Measurements from ENCODE around the gene SCN11A. TPM values are rescaled to one million over a fixed set of nuclear protein-coding genes. Genes with fewer than 3 reads are reported as not detected.
A peak's percentile ranks its signal among the peaks of the same experiment; 100 is the strongest.

The SCN11A gene
- total RNA-seq, 2 donors from 2014 or later = 0.05 to 0.61 TPM

DNA sequence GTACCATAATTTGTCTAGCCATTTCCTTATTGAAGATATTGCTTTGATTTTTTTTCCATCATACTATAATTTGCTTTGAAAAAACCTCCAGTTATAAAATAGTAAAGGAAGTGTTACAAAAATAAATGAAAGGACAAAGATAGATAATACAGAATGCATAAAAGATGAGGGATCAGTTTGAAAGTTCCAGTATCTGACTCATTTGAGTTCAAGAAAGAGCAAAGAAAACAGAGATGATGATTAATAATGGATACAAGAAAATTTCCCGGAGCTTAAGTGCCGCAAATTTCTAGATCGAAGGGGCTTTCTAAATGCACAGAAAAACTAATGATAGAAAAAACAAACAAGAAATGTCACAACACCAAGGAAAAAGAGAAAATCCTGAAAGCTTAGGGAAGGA lies 4.4 kb upstream of the SCN11A start:
- Histone ChIP-seq H3K4me1 (no peaks in the 10 kb centered on the region), H3K27me3 (no peaks in the 10 kb centered on the region), H3K9me3 (no peaks in the 10 kb centered on the region), H3K27ac (no peak overlapping the region), H3K36me3 (no peaks in the 10 kb centered on the region), H3K4me3 (no peak overlapping the region), H3K9ac (ENCODE audit: low read depth in 2 of 2, low read length in 2 of 2) (no peak overlapping the region)
- no peak for DNase-seq
- TF ChIP-seq, protein P1, sequence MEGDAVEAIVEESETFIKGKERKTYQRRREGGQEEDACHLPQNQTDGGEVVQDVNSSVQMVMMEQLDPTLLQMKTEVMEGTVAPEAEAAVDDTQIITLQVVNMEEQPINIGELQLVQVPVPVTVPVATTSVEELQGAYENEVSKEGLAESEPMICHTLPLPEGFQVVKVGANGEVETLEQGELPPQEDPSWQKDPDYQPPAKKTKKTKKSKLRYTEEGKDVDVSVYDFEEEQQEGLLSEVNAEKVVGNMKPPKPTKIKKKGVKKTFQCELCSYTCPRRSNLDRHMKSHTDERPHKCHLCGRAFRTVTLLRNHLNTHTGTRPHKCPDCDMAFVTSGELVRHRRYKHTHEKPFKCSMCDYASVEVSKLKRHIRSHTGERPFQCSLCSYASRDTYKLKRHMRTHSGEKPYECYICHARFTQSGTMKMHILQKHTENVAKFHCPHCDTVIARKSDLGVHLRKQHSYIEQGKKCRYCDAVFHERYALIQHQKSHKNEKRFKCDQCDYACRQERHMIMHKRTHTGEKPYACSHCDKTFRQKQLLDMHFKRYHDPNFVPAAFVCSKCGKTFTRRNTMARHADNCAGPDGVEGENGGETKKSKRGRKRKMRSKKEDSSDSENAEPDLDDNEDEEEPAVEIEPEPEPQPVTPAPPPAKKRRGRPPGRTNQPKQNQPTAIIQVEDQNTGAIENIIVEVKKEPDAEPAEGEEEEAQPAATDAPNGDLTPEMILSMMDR (IDR thresholded peaks at IDR 0.05) = no peak
- intact Hi-C loops (cut with DNase I) = no loop called here

DNA sequence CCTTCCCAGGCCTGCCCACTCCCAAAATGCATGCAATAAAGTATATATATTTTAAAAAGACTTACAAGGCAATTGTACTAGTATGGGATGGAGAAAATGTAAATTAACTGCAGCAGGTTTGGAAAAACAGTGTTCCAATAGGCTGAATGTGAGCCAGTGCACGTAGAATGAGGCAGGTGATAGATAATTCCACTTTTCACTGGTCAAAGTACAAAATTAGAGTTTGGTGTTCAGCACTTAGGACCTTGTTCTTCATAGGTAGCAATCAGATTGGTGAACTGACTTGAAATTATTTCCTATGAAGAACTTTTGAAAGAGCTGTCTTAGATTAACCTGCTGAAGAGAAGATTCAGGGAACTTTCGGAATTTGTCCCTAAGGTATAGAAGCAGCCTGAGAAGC lies 2.0 kb upstream of the SCN11A start:
- Histone ChIP-seq H3K4me1 (no peaks in the 10 kb centered on the region), H3K9me3 (no peaks in the 10 kb centered on the region), H3K27ac (no peak overlapping the region), H3K4me3 (no peak overlapping the region), H3K27me3 (no peaks in the 10 kb centered on the region), H3K36me3 (no peaks in the 10 kb centered on the region), H3K9ac (ENCODE audit: low read depth in 2 of 2, low read length in 2 of 2) (no peak overlapping the region)
- no peak for DNase-seq
- TF ChIP-seq, protein P1 (IDR thresholded peaks at IDR 0.05) = no peak
- intact Hi-C loops (cut with DNase I) = no loop called here

DNA sequence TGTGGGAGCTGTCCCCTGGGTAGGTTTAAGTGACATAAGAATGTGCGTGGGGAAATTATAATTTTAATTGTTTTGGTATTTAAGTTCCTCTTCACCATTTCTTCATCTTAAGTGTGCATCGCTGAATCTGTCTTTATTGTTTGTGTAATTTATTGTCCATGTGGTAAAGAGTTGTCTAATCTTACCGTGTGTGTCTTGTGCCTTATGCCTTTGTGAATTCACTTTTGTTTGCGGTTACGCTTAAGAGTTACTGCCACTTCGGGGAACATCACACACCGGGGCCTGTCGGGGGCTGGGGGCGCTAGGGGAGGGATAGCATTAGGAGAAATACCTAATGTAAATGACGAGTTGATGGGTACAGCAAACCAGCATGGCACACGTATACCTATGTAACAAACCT lies 839 bp upstream of the SCN11A start:
- H3K36me3 ChIP-seq = no peaks in the 10 kb centered on the region
- peak overlapping the region; percentile 77 to 87 for H3K9ac ChIP-seq (ENCODE audit: low read depth in 2 of 2, low read length in 2 of 2)
- no peaks in the 10 kb centered on the region for H3K4me1 ChIP-seq
- H3K27me3 ChIP-seq = no peaks in the 10 kb centered on the region
- H3K27ac ChIP-seq = peak overlapping the region; percentile 81
- intact Hi-C loops (cut with DNase I) = no loop called here
- H3K9me3 ChIP-seq = no peaks in the 10 kb centered on the region
- peak overlapping the region; percentile 97 for H3K4me3 ChIP-seq
- TF ChIP-seq, protein P1 (IDR thresholded peaks at IDR 0.05) = no peak
- DNase-seq = no peak

DNA sequence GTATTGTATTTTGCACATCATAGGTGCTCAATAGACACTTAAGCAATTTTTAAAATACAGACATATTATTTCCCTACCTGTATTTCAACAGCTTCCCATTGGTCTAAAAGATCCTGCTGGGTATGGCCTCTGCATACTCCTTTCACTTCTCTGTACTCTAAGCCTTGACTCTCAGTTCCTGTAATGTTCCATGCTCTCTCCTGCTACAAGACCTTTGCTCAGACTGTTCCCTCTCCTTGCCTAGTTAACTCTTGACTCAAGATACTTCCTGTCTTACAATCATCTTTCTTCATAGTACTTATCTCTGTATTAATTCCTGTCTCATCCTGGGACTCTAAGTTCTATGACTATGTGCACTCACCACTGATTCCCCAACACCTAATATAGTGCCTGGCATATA lies 1.7 kb downstream of the SCN11A start:
- H3K9me3 ChIP-seq = no peaks in the 10 kb centered on the region
- no peaks in the 10 kb centered on the region for H3K4me1 ChIP-seq
- H3K27me3 ChIP-seq = no peaks in the 10 kb centered on the region
- DNase-seq = no peak
- TF ChIP-seq, protein P1 (IDR thresholded peaks at IDR 0.05) = no peak
- no peak overlapping the region for H3K4me3 ChIP-seq
- no peaks in the 10 kb centered on the region for H3K36me3 ChIP-seq
- H3K27ac ChIP-seq = no peak overlapping the region
- H3K9ac ChIP-seq (ENCODE audit: low read depth in 2 of 2, low read length in 2 of 2) = no peak overlapping the region
- intact Hi-C loops (cut with DNase I) = no loop called here

DNA sequence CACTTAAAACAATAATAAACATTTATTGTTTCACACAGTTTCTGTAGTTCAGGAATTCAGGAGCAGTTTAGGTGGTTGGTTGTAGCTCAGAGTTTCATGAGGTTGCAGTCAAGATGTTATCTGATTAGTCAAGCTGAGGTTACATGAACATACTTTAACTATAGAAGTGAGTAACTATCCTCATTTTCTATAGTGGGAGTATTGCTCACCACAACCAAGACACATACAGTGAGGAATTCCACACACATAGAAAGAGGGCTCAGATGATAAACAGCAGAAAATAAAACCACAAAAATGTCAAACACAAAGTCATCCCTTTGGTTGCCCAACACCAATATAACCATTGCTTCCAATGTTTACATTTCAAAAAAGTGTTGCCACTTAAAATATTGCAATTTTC lies 13.6 kb downstream of the SCN11A start:
- TF ChIP-seq, protein P1 (IDR thresholded peaks at IDR 0.05) = no peak
- Histone ChIP-seq H3K27me3 (no peaks in the 10 kb centered on the region), H3K4me3 (no peak overlapping the region), H3K9ac (ENCODE audit: low read depth in 2 of 2, low read length in 2 of 2) (no peak overlapping the region), H3K4me1 (no peaks in the 10 kb centered on the region), H3K36me3 (no peaks in the 10 kb centered on the region), H3K27ac (no peak overlapping the region), H3K9me3 (no peaks in the 10 kb centered on the region)
- intact Hi-C loops (cut with DNase I) = no loop called here
- no peak for DNase-seq

DNA sequence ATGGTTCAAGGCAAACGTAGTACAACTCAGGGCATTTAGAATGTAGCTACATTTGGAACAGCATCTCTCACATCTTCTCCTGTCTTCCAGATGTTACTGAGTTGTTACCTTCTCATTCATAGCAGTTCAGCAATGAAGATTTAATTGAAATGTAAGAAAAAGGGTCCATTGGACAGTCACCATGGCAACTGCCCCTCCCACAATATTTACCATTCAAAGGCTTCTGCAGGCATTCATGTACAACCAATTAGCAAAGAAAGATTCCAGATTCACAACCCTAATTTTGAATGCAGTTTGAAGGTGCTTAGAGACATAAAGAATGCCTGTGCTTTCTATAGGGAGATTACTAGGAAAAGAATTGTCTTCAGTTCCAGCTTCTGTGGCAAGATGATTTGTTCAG lies 22.2 kb downstream of the SCN11A start:
- intact Hi-C loops (cut with DNase I) = no loop called here
- no peak for DNase-seq
- Histone ChIP-seq H3K4me1 (no peaks in the 10 kb centered on the region), H3K36me3 (no peaks in the 10 kb centered on the region), H3K9ac (ENCODE audit: low read depth in 2 of 2, low read length in 2 of 2) (no peak overlapping the region), H3K4me3 (no peak overlapping the region), H3K27me3 (no peaks in the 10 kb centered on the region), H3K27ac (no peak overlapping the region), H3K9me3 (no peaks in the 10 kb centered on the region)
- TF ChIP-seq, protein P1 (IDR thresholded peaks at IDR 0.05) = no peak

Measured in colonic mucosa (tissue), 4 donors.